GM15510 (cell line): ENCODE measurements around the gene KDM6B.

Source experiments
- POLR2A ChIP-seq: IDR thresholded peaks from 3 replicates; pipeline ENCODE4 v1.6.1; 2011; ENCODE audit warnings: borderline replicate concordance; ENCODE audit not compliant: insufficient read length; ENCODE audit errors: extremely low read depth

The KDM6B gene

DNA sequence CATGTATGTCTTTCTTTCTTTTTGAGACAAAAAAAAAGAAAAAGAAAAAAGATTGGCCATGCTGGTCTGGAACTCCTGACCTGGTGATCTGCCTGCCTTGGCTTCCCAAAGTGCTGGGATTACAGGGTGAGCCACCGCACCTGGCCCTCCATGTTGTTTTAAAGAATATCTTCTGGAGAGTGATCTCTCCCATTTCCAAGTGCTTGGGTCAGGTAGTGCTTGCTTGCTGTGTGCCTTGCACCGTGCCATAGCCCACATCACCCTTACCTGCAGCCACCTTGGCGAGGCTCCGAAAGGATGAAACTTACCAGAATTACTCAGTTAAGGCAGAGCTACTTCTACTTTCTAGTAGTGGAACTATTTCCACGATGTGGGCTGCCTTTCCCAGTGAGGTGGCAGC, 19.0 kb upstream of the KDM6B start:
- no peak for TF ChIP-seq POLR2A

GRCh38 chr17:7816926-7817642, 16.9 kb upstream of the KDM6B start:
- no peak for TF ChIP-seq POLR2A

GRCh38 chr17:7817643-7817964, 16.4 kb upstream of the KDM6B start:
- no peak for TF ChIP-seq POLR2A

- TF ChIP-seq POLR2A, result no peak
These were observed 16.0 kb upstream of the KDM6B start for GRCh38 chr17:7818026-7818425.

DNA sequence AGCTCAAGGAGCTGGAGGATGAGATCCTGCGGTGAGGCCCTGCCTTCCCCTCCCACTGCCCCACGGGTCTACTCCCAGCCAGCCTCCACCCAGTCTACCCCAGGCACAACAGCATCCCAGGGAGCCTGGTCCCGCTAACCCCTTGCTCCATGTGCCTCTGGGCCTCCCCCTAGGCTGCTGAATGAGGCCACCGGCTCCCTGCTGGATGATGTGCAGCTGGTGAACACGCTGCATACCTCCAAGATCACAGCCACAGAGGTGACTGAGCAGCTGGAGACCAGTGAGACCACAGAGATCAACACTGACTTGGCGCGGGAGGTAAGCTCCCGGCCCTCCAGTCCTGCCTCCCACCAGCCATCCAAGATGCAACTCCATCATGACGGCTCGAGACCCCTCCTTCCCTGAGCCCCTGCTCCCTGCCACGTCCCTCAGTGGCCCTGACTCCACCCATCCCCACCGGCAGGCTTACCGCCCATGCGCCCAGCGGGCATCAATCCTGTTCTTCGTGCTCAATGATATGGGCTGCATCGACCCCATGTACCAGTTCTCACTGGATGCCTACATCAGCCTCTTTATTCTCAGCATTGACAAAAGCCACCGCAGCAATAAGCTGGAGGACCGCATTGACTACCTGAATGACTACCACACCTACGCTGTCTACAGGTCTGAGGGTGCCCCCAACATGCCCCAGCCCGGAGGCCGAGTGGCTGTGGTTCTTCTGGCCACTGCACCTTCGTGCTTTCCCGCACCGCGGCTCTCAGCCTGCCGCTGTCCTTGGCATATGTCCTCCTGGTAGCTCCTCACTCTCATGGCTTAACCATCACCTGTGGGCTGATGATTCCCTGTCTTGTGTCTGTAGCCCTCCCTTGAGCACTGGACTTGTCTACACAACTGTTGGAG, 15.0 kb upstream of the KDM6B start:
- no peak for TF ChIP-seq POLR2A

DNA sequence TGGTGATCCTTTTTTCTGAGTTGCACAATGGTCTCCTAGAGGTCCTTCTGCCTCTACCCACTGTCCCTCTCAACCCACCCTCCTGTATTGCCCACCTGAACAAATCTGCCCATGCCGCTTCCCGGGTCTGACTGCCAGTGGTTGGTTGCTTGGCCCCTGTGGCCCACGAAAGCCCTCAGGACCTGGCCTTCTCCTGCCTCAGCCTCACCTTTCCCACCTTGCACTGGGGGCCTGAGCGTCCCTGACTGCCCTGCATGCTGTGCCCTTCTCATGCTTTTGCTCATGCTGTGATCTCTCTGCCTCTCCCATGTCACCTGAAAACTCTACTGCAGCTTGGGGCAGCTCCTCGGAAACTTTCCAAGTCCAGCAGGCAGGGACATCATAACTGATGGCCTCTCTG, 13.8 kb upstream of the KDM6B start:
- no peak for TF ChIP-seq POLR2A

DNA sequence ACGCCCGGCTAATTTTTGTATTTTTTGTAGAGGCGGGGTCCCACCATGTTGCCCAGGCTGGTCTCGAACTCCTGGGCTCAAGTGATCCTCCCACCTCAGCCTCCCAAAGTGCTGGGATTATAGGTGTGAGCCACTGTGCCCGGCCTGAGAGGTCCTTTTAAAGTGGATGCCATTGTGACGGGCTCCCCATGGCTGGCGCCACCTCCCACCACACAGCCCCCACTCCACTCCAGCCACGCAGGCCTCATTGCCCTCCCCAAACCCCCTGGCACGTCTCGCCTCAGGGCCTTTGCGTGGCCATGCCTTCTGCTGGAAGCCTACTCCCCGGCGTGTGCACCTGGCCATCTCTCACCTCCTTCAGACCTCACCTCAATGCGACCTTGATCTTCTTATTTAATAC, 11.9 kb upstream of the KDM6B start:
- no peak for TF ChIP-seq POLR2A

DNA sequence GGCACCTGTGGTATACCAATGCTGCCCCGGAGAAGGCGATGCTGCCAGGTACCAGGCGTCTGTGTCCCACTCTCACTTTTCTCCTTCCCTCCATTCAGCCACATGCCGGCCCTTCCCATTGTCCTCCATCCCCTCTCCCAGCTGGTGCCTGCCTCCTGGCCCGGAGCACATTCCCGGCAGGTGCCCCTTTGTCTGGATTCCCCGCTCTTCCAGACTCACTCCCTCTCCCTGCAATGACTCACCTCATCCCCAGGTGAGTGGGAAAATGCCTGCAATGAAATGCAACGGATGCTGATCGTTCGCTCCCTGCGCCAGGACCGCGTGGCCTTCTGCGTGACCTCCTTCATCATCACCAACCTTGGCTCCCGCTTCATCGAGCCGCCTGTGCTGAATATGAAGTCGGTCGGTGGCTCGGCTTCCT, 10.4 kb upstream of the KDM6B start:
- TF ChIP-seq POLR2A, result no peak

- no peak for TF ChIP-seq POLR2A
These were observed 9.7 kb upstream of the KDM6B start for GRCh38 chr17:7824021-7824924.

DNA sequence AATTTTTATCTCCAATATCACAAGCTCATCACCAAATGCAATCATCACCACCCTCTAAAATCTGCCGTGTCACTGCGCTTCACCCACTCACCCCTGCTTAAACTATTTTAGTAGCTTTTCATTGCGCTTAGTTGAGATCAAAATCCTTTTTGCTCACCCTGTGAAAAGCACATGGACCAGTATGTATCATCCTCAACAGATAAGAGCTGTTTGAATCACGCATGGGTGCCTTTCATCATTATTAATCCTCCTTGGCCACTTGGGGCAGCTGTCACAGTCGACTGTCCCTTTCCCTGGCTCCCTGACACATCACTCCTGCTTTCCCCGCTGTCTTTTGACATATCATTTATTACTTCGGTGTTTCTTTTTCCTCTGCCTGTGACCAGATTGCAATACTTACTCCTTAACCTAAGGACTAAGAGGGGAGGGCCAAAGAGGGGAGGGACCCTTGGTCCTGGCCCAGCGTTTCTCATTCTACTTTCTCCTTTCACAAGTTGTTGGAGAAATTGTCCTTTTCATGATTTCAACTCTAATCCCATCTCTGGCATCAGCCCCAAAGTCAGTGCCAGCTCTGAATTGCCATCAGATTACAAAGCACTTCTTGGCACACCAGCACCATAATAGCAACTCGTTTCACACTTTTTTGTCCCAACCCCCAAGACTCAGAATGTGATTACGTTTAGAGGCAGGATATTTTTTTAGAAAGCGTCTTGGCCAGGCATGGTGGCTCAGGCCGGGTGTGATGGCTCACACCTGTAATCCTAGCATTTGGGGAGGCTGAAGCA, 8.6 kb upstream of the KDM6B start:
- TF ChIP-seq POLR2A, result no peak

- no peak for TF ChIP-seq POLR2A
These were observed 3.4 kb upstream of the KDM6B start for GRCh38 chr17:7830616-7831015.

DNA sequence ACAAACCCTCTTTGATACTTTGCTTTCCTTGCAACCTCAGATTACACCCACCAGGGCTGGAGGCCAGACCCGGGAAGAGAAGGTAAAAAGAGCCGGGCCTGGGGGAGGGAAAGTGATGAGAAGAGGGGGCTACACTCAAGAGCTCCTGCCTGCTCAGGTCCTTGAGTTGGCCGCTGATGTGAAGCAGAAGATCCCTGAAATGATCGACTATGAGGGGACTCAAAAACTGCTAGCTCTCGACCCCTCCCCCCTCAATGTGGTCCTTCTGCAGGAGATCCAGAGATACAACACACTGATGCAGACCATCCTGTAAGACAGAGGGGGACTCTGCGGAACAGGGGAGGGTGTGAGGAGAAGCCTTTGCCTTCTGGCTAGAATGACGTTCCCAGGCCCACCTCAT, 2.8 kb upstream of the KDM6B start:
- no peak for TF ChIP-seq POLR2A

- no peak for TF ChIP-seq POLR2A
These were observed 1.6 kb upstream of the KDM6B start for GRCh38 chr17:7832431-7832830.
